HepG2 (cell line): ENCODE results near the gene ZNF514. TPM values are rescaled to one million over a fixed set of nuclear protein-coding genes. Genes with fewer than 3 reads are reported as not detected.

Source experiments
- BATF2 ChIP-seq: sonication (generic); formaldehyde crosslinking; IDR thresholded peaks from 2 replicates; pipeline ENCODE4 v1.8.0; 2022; ENCODE audit warnings: mild to moderate bottlenecking, missing genetic modification reagents, moderate library complexity
- ETV6 ChIP-seq: sonication (generic); formaldehyde crosslinking; conservative IDR thresholded peaks from 2 replicates; pipeline ENCODE4 v1.4.0; 2020; ENCODE audit warnings: missing genetic modification reagents
- KDM6A ChIP-seq: IDR thresholded peaks from 2 replicates; pipeline ENCODE4 v1.6.1; 2016; ENCODE audit warnings: low read depth
- MBD4 ChIP-seq: IDR thresholded peaks from 2 replicates; pipeline ENCODE4 v1.6.1; 2012; ENCODE audit warnings: low read length, inconsistent platforms, borderline replicate concordance
- MYPOP ChIP-seq: sonication (generic); formaldehyde crosslinking; IDR thresholded peaks from 2 replicates; pipeline ENCODE4 v1.8.1; 2023; ENCODE audit warnings: mild to moderate bottlenecking, moderate library complexity, missing genetic modification reagents
- RARG ChIP-seq: sonication (generic); formaldehyde crosslinking; IDR thresholded peaks from 2 replicates; pipeline ENCODE4 v1.4.0; 2020; ENCODE audit warnings: low read depth, mild to moderate bottlenecking, missing genetic modification reagents
- REXO4 ChIP-seq: sonication (generic); formaldehyde crosslinking; IDR thresholded peaks from 2 replicates; pipeline ENCODE4 v1.8.0; 2022; ENCODE audit warnings: missing genetic modification reagents, mild to moderate bottlenecking, borderline replicate concordance
- STAG1 ChIP-seq: sonication (generic); formaldehyde crosslinking; IDR thresholded peaks from 2 replicates; pipeline ENCODE4 v1.4.0; 2020; ENCODE audit warnings: missing genetic modification reagents
- THAP11 ChIP-seq: IDR thresholded peaks from 2 replicates; pipeline ENCODE4 v1.6.1; 2016; ENCODE audit warnings: missing biosample characterization, missing genetic modification reagents
- YY1 ChIP-seq: IDR thresholded peaks from 2 replicates; pipeline ENCODE4 v1.6.1; 2011; ENCODE audit warnings: low read length, low read depth, moderate library complexity, mild to moderate bottlenecking; ENCODE audit not compliant: insufficient read depth, insufficient replicate concordance
- ZFP91 ChIP-seq: sonication (generic); formaldehyde crosslinking; IDR thresholded peaks from 2 replicates; pipeline ENCODE4 v1.9.0; 2022; ENCODE audit warnings: missing genetic modification reagents, mild to moderate bottlenecking, borderline replicate concordance
- ZKSCAN1 ChIP-seq: fragments of 150-350 bp; IDR thresholded peaks from 2 replicates; pipeline ENCODE4 v1.6.1; 2014; ENCODE audit warnings: low read length
- ZNF124 ChIP-seq: sonication (generic); formaldehyde crosslinking; IDR thresholded peaks from 2 replicates; pipeline ENCODE4 v1.4.0; 2020; ENCODE audit warnings: missing genetic modification reagents
- ZNF431 ChIP-seq: sonication (generic); formaldehyde crosslinking; IDR thresholded peaks from 2 replicates; pipeline ENCODE4 v1.9.0; 2022; ENCODE audit warnings: missing genetic modification reagents, low read depth, mild to moderate bottlenecking, borderline replicate concordance
- ZNF501 ChIP-seq: sonication (generic); formaldehyde crosslinking; IDR thresholded peaks from 2 replicates; pipeline ENCODE4 v1.5.1; 2020; ENCODE audit warnings: mild to moderate bottlenecking, moderate library complexity, missing genetic modification reagents
- ZNF598 ChIP-seq: sonication (generic); formaldehyde crosslinking; IDR thresholded peaks from 2 replicates; pipeline ENCODE4 v1.5.1; 2020; ENCODE audit warnings: mild to moderate bottlenecking, missing genetic modification reagents, borderline replicate concordance
- ZNF609 ChIP-seq: sonication (generic); formaldehyde crosslinking; IDR thresholded peaks from 2 replicates; pipeline ENCODE4 v1.4.0; 2020; ENCODE audit warnings: mild to moderate bottlenecking, missing genetic modification reagents, borderline replicate concordance
- ZNF703 ChIP-seq: sonication (generic); formaldehyde crosslinking; IDR thresholded peaks from 2 replicates; pipeline ENCODE4 v1.5.1; 2020; ENCODE audit warnings: missing genetic modification reagents, mild to moderate bottlenecking, moderate library complexity, borderline replicate concordance
- ZNF776 ChIP-seq: sonication (generic); formaldehyde crosslinking; IDR thresholded peaks from 2 replicates; pipeline ENCODE4 v1.4.0; 2020; ENCODE audit warnings: mild to moderate bottlenecking, missing genetic modification reagents
- ZZZ3 ChIP-seq: sonication (generic); formaldehyde crosslinking; IDR thresholded peaks from 2 replicates; pipeline ENCODE4 v1.4.0; 2020; ENCODE audit warnings: missing genetic modification reagents, mild to moderate bottlenecking, borderline replicate concordance
- polyA plus RNA-seq, 8 experiments: library from polyadenylated mRNA; depleted of rRNA in 3 of 8; stranded (reverse) in 7 of 8; unstranded in 1 of 8; fragments of >200 nt; fragmentation: Illumina TruSeq in 4 of 8; extraction: Trizol in 4 of 8; gene quantifications; 2 replicates each; pipeline versions ENCODE4 v1.2.1 to v1.2.3, GENCODE V29; 2011 to 2016; ENCODE audit warnings: low read depth in 4 of 8, missing spikeins in 1 of 8, mixed read lengths in 1 of 8; ENCODE audit not compliant: insufficient read depth in 1 of 8
- total RNA-seq, 5 experiments: library from RNA; depleted of rRNA; stranded (reverse); fragments of >200 nt; fragmentation: Illumina TruSeq; extraction: Trizol; gene quantifications; 2 replicates each; pipeline ENCODE4 v1.2.3, GENCODE V29; 2016; ENCODE audit warnings: low read depth in 1 of 5

The ZNF514 gene
- total and polyA plus RNA-seq, 2 of the 13 experiments (the other 11 are each of a cell fraction or from before 2014, with no cell fraction given), result 15.2 to 18.7 TPM

- TF ChIP-seq MYPOP (CRISPR knock-in tag), result peak; percentile 52; the same call in 1 of the 2 replicates
- no peak for TF ChIP-seq ZNF609 (CRISPR knock-in tag)
- no peak for TF ChIP-seq KDM6A (CRISPR knock-in tag)
- TF ChIP-seq ETV6, result no peak; the same call in 1 of the 2 replicates
- TF ChIP-seq ZFP91 (CRISPR knock-in tag), result peak; percentile 61; the same call in 1 of the 2 replicates
- TF ChIP-seq ZNF124 (CRISPR knock-in tag), result no peak
- TF ChIP-seq YY1, result peak; percentile 42
- TF ChIP-seq MBD4, result no peak
- no peak for TF ChIP-seq BATF2 (CRISPR knock-in tag)
- peak; percentile 74 for TF ChIP-seq ZNF501 (CRISPR knock-in tag)
- TF ChIP-seq ZKSCAN1, result no peak
- TF ChIP-seq ZNF431, result 0 out of 2 replicates have a peak, but pooled peaks have one; percentile 50
- peak; percentile 97 for TF ChIP-seq THAP11 (CRISPR knock-in tag)
- peak; percentile 48; the same call in 1 of the 2 replicates for TF ChIP-seq ZNF703 (CRISPR knock-in tag)
- no peak for TF ChIP-seq ZZZ3
- no peak for TF ChIP-seq RARG
- TF ChIP-seq STAG1 (CRISPR knock-in tag), result peak; percentile 43
- no peak for TF ChIP-seq REXO4 (CRISPR knock-in tag)
- 0 out of 2 replicates have a peak, but pooled peaks have one; percentile 26 for TF ChIP-seq ZNF776 (CRISPR knock-in tag)
- TF ChIP-seq ZNF598 (CRISPR knock-in tag), result peak; percentile 33; the same call in 1 of the 2 replicates
Observed at GRCh38 chr2:95207111-95207961, 47.7 kb upstream of the ZNF514 start, which contains the start of gene ZNF892 (continued).
